Fibroblast of peridontal ligament (primary cell): ENCODE data around the gene ITIH5.

Experiments used
- DNase-seq: peaks from one replicate; pipeline ENCODE4 v3.0.0-alpha.2; 2010; ENCODE audit errors: extremely low read depth

ITIH5 gene

DNA sequence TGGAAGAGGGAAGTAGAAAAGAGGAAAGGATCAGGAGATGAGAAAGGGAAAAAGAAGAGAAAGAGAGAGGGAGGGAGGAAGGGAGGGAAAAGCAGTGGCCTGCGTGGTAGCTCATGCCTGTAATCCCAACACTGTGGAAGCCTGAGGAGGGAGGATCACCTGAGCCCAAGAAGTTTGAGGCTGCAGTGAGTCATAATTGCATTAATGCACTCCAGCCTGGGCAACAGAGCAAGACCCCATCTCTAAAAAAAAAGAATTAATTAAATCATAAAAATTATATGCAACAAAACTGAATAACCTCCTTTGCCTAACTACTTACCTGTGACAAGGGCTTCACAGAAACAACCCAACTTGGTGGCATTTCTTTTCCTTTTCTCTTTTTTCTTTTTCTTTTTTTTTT is 148.1 kb downstream of the ITIH5 start:
- no peak for DNase-seq

DNA sequence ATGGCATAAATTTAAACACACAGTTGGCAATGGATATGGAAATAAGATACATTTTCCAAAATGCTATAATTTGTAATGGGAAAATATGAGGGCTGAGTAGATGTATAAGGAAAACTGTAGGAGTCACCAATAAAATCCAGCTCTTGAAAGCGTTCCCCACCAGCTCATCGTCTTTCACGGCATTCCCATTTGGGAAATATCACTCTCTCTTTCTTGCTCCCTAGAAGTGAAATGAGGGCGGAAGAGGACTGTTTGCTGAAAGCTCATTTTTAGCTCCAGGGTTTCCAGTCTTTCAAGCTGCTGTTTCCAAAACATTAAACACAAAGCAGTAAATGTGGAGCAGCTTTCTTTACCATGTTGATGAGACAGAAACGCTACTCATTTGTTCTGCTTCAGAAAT is 151.3 kb downstream of the ITIH5 start:
- DNase-seq: no peak

DNA sequence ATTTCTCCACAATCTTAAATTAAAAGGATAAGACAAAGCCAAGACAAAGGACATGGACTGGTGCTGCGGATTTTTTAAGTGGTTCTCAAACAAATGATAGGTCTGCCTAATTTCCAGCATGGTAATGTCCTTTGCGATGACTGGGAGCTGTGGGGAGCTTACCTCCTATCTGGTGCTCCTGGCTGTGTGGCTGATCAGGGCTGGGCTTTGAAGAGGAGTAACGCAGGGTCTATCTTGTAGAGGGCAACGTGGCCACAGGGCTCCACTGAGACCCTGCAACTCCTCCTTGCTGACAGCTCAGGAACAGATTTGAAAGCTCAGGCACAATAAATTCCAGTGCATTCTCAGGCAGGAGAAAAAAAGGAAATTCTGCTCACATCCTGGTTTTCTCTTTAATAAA is 152.8 kb downstream of the ITIH5 start:
- DNase-seq: no peak

DNA sequence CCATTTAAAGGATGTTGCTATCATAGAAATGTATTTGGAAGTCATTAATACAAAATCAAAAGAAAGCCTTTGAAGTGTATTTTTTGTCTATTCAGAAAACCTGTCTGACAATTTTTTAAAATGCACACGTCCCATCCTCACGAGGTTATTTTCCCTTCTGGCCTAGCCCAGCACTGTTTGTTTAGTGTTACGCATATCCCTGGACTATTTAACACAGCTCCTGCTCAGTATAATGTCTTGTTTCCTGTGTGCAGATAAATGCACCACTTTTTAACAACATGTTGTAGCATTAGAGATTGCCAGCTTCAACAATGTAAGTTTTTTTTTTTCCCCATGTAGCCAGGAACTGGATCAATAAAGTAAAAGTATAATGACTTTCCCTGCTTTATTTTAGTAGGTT is 153.3 kb downstream of the ITIH5 start:
- no peak for DNase-seq

DNA sequence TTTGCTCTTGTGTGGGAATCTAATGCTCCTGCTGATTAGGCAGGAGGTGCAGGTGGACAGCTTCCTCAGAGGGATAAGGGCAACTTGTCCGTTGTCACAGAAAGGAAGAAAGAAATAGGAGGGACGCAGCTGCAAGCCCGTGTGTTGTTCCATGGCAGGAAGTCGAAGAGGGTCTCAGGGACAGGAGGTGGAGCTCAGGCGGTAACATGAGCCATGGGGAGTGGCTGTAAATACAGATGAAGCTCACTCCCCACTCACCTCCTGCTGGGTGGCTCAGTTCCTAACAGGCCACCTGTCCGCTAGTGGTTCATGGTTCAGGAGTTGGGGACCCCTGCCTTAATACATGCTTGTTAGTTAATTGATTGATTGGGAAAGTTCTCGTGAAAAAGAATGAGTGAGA is 154.3 kb downstream of the ITIH5 start:
- no peak for DNase-seq

DNA sequence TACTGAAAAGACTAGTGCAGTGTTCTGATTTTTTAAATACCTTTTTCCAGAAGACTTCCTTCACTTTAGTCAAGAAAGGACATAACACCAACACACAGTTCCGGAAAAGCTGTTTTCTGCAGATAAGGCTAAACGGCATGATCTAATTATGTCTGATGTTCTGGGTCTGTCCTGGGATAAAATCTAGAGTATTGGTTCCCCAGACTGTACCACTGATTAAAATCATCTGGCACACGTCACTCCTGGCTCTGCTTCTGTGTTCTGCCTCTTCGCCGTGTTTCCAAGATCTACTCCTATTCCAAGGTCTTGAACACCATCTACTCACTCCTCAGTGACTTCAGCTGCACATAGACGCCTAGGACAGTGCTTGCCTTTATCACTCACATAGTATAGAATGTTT is 155.2 kb downstream of the ITIH5 start:
- no peak for DNase-seq
